Right hindlimb (tissue), 1 donor: ENCODE results near the gene EIF4E3.

Experiments
- DNase-seq: peaks from one replicate; pipeline ENCODE4 v3.0.0-alpha.2; 2018

The EIF4E3 gene

DNA sequence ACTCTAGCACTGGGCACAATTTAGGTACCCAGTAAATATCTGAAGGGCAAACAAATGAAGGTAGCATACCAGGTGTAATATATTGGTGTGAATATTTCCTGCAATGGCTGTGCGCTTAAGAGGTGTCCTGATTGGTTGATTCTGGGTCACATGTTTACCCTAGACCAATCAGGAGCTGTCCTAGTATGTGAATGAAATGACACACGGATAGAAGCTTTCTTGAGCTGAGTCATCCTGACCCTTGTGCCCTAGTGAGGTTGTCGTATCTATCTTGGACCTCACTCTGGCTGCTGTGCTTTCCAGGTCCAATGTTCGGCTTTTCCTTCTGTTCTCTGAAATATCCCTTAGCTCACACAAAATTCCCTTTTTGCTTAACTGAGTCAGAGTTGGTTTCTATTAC, 83.5 kb downstream of the EIF4E3 start:
- DNase-seq = no peak

- DNase-seq = no peak
Measured at GRCh38 chr3:71640331-71640983, 84.7 kb downstream of the EIF4E3 start.

- DNase-seq = no peak
Measured at GRCh38 chr3:71636482-71636881, 88.7 kb downstream of the EIF4E3 start.

DNA sequence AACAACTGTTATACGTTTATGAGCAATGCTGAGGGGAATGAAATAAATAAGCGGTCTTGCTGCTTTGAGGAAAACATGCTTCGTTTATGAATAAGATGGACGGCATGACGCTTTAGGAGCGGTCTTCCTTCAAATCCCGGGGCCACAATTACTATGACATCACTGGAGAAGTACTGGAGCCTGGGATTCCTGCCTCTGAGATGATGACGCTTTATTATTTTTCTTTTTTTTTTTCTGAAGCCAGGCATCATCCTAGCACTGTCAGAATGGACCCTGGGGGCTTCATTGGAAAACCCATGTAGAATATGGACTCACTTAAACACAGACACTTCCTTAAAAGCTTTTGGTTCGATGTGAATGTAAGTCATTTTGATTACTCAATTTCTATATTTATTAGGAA, 89.2 kb downstream of the EIF4E3 start:
- DNase-seq = no peak

GRCh38 chr3:71634671-71635070, 90.5 kb downstream of the EIF4E3 start:
- no peak for DNase-seq

GRCh38 chr3:71629711-71630110, 95.5 kb downstream of the EIF4E3 start:
- no peak for DNase-seq

GRCh38 chr3:71629289-71629688, 95.9 kb downstream of the EIF4E3 start:
- no peak for DNase-seq

- no peak for DNase-seq
Measured at GRCh38 chr3:71628522-71628921, 96.7 kb downstream of the EIF4E3 start.

DNA sequence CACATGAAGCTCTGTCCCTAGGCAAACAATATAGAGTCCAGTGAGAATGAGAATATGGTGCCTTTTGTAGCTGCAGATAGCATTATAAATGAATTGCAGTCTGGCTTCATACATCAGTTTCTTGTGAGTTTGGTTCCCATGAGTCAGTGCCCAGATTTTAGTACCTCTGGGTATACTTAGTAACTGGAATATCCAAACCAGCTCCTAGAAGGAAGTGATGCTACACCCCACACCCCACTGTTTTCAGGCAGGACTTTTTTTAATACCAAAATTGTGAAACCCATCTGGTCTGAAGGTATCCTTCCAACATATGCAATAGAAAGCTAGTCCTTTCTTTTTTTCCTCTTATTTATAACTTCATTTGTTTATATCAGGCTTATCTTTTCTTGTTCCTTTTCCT, 99.5 kb downstream of the EIF4E3 start:
- DNase-seq = no peak
